HEK293 (cell line): ENCODE data around the gene CNOT4.

Experiments used
- HOXA7 ChIP-seq: sonication (generic); formaldehyde crosslinking; IDR thresholded peaks from 2 replicates; pipeline ENCODE4 v1.8.1; 2022; ENCODE audit warnings: missing genetic modification reagents, borderline replicate concordance
- ZBTB21 ChIP-seq: fragments of 450-650 bp; formaldehyde crosslinking; IDR thresholded peaks from 2 replicates; pipeline ENCODE4 v1.5.1; 2017; ENCODE audit warnings: missing biosample characterization, missing genetic modification characterization
- ZFHX2 ChIP-seq: fragments of 450-650 bp; formaldehyde crosslinking; conservative IDR thresholded peaks from 2 replicates; pipeline ENCODE4 v1.5.1; 2016; ENCODE audit warnings: missing biosample characterization, missing genetic modification characterization
- ZNF138 ChIP-seq: fragments of 450-650 bp; formaldehyde crosslinking; IDR thresholded peaks from 2 replicates; pipeline ENCODE4 v1.5.1; 2016; ENCODE audit warnings: missing biosample characterization, missing genetic modification characterization, borderline replicate concordance
- ZNF350 ChIP-seq: fragments of 450-650 bp; formaldehyde crosslinking; IDR thresholded peaks from 2 replicates; pipeline ENCODE4 v1.5.0; 2017; ENCODE audit warnings: missing biosample characterization, mild to moderate bottlenecking, missing genetic modification characterization
- ZSCAN16 ChIP-seq: fragments of 450-650 bp; formaldehyde crosslinking; IDR thresholded peaks from 2 replicates; pipeline ENCODE4 v1.5.1; 2016; ENCODE audit warnings: missing biosample characterization, missing genetic modification characterization
- ZXDB ChIP-seq: fragments of 450-650 bp; formaldehyde crosslinking; IDR thresholded peaks from 2 replicates; pipeline ENCODE4 v1.5.1; 2016; ENCODE audit warnings: missing biosample characterization, missing genetic modification characterization
- TF ChIP-seq, protein P1 (sequence below): fragments of 450-650 bp; formaldehyde crosslinking; IDR thresholded peaks from 2 replicates; pipeline ENCODE4 v1.5.1; 2016; ENCODE audit warnings: missing biosample characterization, missing genetic modification characterization
- TF ChIP-seq, protein P2 (sequence below): fragments of 450-650 bp; formaldehyde crosslinking; IDR thresholded peaks from 2 replicates; pipeline ENCODE4 v1.5.0; 2017; ENCODE audit warnings: missing biosample characterization, missing genetic modification characterization, borderline replicate concordance
- TF ChIP-seq, protein P3 (sequence below): fragments of 450-650 bp; formaldehyde crosslinking; IDR thresholded peaks from 2 replicates; pipeline ENCODE4 v1.5.1; 2016; ENCODE audit warnings: missing biosample characterization, missing genetic modification characterization
- TF ChIP-seq, protein P4 (sequence below): fragments of 450-650 bp; formaldehyde crosslinking; IDR thresholded peaks from 2 replicates; pipeline ENCODE4 v1.5.1; 2016; ENCODE audit warnings: missing biosample characterization, missing genetic modification characterization, low read depth
- TF ChIP-seq, protein P5 (sequence below): fragments of 450-650 bp; formaldehyde crosslinking; IDR thresholded peaks from 2 replicates; pipeline ENCODE4 v1.5.1; 2016; ENCODE audit warnings: missing biosample characterization, missing genetic modification characterization
- TF ChIP-seq, protein P6 (sequence below): fragments of 450-650 bp; formaldehyde crosslinking; IDR thresholded peaks from 2 replicates; pipeline ENCODE4 v1.5.1; 2016; ENCODE audit warnings: missing biosample characterization, missing genetic modification characterization
- TF ChIP-seq, protein P7 (sequence below): fragments of 450-650 bp; formaldehyde crosslinking; IDR thresholded peaks from 2 replicates; pipeline ENCODE4 v1.5.1; 2016; ENCODE audit warnings: missing biosample characterization, missing genetic modification characterization

DNA sequence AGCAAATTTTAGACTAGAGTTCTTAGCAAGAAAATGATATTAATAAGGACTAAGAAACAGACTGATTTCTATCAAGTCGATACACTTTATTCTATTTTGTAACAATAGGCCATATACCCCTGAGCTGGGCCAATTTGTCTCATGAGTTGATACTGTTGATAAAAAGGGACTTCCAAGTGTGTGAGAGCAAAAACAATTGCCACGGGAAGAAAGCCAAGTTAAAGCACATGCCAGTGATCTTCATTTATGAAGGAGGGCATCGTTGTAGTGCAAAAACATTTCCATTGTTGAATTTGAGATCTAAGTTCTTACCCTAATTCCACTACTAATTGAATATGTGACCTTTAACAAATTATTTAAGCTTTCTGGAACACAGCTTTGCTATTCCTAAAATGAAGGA lies 119.9 kb downstream of the CNOT4 start:
- TF ChIP-seq, protein P1, sequence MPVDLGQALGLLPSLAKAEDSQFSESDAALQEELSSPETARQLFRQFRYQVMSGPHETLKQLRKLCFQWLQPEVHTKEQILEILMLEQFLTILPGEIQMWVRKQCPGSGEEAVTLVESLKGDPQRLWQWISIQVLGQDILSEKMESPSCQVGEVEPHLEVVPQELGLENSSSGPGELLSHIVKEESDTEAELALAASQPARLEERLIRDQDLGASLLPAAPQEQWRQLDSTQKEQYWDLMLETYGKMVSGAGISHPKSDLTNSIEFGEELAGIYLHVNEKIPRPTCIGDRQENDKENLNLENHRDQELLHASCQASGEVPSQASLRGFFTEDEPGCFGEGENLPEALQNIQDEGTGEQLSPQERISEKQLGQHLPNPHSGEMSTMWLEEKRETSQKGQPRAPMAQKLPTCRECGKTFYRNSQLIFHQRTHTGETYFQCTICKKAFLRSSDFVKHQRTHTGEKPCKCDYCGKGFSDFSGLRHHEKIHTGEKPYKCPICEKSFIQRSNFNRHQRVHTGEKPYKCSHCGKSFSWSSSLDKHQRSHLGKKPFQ (tag by site-specific recombination), result no peak
- TF ChIP-seq ZFHX2 (tag by site-specific recombination) (no peak), ZSCAN16 (tag by site-specific recombination) (no peak), ZXDB (tag by site-specific recombination) (no peak), ZBTB21 (no peak), HOXA7 (CRISPR knock-in tag) (no peak), ZNF350 (no peak), ZNF138 (no peak)
- TF ChIP-seq, protein P2, sequence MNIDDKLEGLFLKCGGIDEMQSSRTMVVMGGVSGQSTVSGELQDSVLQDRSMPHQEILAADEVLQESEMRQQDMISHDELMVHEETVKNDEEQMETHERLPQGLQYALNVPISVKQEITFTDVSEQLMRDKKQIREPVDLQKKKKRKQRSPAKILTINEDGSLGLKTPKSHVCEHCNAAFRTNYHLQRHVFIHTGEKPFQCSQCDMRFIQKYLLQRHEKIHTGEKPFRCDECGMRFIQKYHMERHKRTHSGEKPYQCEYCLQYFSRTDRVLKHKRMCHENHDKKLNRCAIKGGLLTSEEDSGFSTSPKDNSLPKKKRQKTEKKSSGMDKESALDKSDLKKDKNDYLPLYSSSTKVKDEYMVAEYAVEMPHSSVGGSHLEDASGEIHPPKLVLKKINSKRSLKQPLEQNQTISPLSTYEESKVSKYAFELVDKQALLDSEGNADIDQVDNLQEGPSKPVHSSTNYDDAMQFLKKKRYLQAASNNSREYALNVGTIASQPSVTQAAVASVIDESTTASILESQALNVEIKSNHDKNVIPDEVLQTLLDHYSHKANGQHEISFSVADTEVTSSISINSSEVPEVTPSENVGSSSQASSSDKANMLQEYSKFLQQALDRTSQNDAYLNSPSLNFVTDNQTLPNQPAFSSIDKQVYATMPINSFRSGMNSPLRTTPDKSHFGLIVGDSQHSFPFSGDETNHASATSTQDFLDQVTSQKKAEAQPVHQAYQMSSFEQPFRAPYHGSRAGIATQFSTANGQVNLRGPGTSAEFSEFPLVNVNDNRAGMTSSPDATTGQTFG (tag by site-specific recombination), result no peak
- TF ChIP-seq, protein P3, sequence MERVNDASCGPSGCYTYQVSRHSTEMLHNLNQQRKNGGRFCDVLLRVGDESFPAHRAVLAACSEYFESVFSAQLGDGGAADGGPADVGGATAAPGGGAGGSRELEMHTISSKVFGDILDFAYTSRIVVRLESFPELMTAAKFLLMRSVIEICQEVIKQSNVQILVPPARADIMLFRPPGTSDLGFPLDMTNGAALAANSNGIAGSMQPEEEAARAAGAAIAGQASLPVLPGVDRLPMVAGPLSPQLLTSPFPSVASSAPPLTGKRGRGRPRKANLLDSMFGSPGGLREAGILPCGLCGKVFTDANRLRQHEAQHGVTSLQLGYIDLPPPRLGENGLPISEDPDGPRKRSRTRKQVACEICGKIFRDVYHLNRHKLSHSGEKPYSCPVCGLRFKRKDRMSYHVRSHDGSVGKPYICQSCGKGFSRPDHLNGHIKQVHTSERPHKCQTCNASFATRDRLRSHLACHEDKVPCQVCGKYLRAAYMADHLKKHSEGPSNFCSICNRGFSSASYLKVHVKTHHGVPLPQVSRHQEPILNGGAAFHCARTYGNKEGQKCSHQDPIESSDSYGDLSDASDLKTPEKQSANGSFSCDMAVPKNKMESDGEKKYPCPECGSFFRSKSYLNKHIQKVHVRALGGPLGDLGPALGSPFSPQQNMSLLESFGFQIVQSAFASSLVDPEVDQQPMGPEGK, result no peak
- TF ChIP-seq, protein P4, sequence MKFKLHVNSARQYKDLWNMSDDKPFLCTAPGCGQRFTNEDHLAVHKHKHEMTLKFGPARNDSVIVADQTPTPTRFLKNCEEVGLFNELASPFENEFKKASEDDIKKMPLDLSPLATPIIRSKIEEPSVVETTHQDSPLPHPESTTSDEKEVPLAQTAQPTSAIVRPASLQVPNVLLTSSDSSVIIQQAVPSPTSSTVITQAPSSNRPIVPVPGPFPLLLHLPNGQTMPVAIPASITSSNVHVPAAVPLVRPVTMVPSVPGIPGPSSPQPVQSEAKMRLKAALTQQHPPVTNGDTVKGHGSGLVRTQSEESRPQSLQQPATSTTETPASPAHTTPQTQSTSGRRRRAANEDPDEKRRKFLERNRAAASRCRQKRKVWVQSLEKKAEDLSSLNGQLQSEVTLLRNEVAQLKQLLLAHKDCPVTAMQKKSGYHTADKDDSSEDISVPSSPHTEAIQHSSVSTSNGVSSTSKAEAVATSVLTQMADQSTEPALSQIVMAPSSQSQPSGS, result no peak
- TF ChIP-seq, protein P5, sequence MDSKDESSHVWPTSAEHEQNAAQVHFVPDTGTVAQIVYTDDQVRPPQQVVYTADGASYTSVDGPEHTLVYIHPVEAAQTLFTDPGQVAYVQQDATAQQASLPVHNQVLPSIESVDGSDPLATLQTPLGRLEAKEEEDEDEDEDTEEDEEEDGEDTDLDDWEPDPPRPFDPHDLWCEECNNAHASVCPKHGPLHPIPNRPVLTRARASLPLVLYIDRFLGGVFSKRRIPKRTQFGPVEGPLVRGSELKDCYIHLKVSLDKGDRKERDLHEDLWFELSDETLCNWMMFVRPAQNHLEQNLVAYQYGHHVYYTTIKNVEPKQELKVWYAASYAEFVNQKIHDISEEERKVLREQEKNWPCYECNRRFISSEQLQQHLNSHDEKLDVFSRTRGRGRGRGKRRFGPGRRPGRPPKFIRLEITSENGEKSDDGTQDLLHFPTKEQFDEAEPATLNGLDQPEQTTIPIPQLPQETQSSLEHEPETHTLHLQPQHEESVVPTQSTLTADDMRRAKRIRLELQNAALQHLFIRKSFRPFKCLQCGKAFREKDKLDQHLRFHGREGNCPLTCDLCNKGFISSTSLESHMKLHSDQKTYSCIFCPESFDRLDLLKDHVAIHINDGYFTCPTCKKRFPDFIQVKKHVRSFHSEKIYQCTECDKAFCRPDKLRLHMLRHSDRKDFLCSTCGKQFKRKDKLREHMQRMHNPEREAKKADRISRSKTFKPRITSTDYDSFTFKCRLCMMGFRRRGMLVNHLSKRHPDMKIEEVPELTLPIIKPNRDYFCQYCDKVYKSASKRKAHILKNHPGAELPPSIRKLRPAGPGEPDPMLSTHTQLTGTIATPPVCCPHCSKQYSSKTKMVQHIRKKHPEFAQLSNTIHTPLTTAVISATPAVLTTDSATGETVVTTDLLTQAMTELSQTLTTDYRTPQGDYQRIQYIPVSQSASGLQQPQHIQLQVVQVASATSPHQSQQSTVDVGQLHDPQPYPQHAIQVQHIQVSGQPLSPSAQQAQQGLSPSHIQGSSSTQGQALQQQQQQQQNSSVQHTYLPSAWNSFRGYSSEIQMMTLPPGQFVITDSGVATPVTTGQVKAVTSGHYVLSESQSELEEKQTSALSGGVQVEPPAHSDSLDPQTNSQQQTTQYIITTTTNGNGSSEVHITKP (tag by site-specific recombination), result no peak
- TF ChIP-seq, protein P6, sequence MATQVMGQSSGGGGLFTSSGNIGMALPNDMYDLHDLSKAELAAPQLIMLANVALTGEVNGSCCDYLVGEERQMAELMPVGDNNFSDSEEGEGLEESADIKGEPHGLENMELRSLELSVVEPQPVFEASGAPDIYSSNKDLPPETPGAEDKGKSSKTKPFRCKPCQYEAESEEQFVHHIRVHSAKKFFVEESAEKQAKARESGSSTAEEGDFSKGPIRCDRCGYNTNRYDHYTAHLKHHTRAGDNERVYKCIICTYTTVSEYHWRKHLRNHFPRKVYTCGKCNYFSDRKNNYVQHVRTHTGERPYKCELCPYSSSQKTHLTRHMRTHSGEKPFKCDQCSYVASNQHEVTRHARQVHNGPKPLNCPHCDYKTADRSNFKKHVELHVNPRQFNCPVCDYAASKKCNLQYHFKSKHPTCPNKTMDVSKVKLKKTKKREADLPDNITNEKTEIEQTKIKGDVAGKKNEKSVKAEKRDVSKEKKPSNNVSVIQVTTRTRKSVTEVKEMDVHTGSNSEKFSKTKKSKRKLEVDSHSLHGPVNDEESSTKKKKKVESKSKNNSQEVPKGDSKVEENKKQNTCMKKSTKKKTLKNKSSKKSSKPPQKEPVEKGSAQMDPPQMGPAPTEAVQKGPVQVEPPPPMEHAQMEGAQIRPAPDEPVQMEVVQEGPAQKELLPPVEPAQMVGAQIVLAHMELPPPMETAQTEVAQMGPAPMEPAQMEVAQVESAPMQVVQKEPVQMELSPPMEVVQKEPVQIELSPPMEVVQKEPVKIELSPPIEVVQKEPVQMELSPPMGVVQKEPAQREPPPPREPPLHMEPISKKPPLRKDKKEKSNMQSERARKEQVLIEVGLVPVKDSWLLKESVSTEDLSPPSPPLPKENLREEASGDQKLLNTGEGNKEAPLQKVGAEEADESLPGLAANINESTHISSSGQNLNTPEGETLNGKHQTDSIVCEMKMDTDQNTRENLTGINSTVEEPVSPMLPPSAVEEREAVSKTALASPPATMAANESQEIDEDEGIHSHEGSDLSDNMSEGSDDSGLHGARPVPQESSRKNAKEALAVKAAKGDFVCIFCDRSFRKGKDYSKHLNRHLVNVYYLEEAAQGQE (tag by site-specific recombination), result no peak
- TF ChIP-seq, protein P7, sequence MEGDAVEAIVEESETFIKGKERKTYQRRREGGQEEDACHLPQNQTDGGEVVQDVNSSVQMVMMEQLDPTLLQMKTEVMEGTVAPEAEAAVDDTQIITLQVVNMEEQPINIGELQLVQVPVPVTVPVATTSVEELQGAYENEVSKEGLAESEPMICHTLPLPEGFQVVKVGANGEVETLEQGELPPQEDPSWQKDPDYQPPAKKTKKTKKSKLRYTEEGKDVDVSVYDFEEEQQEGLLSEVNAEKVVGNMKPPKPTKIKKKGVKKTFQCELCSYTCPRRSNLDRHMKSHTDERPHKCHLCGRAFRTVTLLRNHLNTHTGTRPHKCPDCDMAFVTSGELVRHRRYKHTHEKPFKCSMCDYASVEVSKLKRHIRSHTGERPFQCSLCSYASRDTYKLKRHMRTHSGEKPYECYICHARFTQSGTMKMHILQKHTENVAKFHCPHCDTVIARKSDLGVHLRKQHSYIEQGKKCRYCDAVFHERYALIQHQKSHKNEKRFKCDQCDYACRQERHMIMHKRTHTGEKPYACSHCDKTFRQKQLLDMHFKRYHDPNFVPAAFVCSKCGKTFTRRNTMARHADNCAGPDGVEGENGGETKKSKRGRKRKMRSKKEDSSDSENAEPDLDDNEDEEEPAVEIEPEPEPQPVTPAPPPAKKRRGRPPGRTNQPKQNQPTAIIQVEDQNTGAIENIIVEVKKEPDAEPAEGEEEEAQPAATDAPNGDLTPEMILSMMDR (tag by site-specific recombination), result no peak
